B cell (primary cell): ENCODE measurements around the gene KRTAP2-3.

ENCODE experiments used
- EZH2 ChIP-seq: IDR thresholded peaks from 2 replicates; pipeline ENCODE4 v1.6.1; 2012; ENCODE audit warnings: borderline replicate concordance, low read depth, mild to moderate bottlenecking, moderate library complexity, low read length; ENCODE audit not compliant: insufficient read depth, poor library complexity, severe bottlenecking
- TF ChIP-seq, protein P1 (sequence below): fragments of 200-600 bp; IDR thresholded peaks from one replicate; pipeline ENCODE4 v1.8.0; 2022; ENCODE audit warnings: antibody characterized with exemption, mild to moderate bottlenecking

DNA sequence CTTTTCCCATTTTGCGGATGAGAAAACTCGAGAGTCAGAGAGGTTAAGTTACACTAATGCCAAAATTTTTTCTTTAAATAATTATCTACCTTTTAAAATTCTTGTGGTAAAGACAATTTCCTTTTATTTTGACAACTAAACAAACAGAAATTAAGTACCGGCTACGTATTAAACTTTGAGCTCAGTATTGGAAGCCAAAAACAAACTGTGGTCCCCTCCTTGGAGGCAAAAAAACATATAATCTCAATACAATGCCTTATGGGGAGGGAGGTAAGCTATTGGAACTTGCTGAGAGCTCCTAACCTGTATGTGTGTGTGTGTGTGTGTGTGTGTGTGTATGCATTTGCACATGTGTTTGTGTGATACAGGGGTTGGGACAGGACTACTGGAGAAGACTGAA lies 3.5 kb upstream of the KRTAP2-3 start:
- TF ChIP-seq, protein P1, sequence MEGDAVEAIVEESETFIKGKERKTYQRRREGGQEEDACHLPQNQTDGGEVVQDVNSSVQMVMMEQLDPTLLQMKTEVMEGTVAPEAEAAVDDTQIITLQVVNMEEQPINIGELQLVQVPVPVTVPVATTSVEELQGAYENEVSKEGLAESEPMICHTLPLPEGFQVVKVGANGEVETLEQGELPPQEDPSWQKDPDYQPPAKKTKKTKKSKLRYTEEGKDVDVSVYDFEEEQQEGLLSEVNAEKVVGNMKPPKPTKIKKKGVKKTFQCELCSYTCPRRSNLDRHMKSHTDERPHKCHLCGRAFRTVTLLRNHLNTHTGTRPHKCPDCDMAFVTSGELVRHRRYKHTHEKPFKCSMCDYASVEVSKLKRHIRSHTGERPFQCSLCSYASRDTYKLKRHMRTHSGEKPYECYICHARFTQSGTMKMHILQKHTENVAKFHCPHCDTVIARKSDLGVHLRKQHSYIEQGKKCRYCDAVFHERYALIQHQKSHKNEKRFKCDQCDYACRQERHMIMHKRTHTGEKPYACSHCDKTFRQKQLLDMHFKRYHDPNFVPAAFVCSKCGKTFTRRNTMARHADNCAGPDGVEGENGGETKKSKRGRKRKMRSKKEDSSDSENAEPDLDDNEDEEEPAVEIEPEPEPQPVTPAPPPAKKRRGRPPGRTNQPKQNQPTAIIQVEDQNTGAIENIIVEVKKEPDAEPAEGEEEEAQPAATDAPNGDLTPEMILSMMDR: no peak
- no peak for TF ChIP-seq EZH2
